IPS DF 4.7 (cell line): ENCODE results near the gene RILP.

Experiments
- DNase-seq: peaks from one replicate; pipeline ENCODE4 v3.0.0-alpha.2; 2013; ENCODE audit warnings: low spot score; ENCODE audit errors: extremely low read depth

RILP gene

DNA sequence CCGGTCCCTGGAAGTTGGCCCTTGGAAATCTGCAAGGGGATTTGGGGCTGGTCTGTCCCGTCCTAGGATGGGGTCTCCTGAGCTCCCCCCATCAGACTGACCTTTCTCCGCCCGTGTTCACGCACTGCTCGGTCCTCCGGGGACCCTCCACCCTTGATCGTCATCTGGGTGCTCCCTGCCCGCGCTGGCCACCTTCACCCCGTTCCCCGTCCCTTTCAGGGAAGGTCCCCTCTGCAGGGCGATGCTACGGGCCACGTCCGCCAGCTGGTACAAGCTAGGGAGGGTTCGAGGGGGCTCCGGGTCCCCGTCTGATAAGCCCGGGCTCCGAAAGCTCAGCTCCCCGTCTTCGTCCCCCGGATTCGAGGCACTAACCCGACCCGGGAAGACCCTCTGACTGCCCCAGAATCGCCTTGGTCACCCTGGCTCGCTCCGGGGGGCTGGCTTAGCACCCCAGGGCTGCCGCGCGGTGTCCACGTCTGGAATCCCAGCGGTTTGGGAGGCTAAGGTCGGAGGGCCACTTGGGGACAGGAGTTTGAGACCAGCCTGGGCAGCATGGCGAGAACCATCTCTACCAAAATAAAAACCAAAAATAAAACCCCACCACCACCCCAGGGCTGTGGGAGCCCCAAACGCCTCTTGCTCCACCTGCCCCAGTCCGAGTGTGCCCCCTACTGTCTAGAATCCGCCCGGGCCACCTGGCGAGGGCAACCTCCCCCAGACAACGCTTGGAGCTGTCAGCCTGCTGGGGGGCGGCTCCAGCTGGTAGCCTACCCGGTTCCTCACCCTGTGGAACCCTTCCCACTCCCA is 20.0 kb downstream of the RILP start:
- no peak for DNase-seq

DNA sequence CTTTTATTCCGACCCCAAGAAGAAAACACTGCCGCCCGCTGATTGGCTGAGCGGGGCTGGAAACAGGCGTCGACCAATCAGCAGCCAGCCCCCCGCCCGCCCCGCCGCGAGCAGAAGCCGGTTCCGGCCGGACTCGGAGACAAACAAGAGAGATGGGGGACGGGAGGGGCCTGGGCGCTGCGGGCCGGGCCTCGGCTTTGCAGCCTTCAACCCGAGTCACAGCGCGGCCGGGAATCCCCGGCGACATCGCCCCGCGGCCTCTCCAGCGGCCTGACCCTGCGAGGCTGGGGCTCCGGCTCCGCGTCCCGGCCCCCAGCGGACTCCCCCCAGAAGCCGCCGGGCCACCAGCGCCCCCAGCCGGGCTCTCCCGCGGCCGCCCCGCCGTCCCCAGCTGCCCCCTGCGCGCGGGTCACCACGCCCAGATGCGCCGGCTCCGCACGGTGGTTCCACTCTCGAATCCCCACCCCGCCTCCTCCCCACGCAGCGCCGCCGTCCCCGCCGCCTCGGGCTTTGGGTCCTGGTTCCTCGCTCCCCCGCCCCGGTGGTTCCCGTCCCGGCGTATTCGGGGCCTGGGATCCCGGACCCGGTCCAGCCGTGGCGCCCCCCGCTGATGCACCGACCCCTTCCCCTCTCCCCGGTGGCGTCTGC is 20.7 kb downstream of the RILP start:
- DNase-seq: no peak

DNA sequence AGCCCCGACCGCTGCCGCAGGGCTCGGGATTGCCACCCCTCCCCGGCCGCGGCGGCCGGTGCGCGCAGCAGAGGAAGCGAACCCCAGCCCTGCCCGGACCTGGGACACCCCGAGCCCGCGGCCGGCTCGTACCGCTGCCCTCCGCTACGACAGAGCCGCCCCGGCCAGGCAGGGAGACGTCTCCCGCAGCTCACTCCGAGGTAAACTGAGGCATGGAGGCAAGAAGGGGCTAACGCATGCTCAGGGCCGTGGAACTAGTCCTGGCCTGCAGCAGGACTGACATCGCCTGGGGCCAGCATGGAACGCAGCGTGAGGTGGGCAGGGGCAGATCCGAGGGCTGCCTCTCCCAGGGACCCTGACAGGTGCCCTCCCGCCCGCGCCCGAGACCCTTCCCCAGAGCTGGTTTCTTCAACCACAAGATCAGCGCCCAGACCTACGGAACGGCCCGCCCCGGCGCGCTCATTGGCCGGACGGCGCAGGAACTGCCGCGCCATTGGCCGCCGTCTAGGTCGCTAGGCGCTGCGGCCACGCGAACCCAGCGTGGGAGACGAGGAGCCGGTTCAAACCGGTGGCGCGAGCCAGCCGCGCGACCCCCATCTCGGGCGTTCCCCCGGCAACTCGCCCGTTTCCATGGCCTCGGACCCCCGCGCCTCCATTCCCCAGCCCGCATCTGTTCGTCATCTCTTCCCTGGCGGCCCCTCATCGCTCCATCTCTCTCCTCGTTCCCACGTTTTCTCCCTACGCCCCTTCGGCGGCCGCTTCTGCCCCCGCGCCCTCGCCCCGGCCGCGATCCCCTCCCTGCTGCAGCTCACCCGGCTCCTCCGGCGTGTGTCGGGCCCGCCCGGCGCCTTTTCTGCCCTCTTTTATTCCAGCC is 21.4 kb downstream of the RILP start, which contains the start of gene SLC43A2:
Gene SLC43A2 (minus strand): TSS at position 853 of the 874 bp plus-strand sequence. CDS start 960 bp downstream, outside the sequence.
- DNase-seq: no peak

DNA sequence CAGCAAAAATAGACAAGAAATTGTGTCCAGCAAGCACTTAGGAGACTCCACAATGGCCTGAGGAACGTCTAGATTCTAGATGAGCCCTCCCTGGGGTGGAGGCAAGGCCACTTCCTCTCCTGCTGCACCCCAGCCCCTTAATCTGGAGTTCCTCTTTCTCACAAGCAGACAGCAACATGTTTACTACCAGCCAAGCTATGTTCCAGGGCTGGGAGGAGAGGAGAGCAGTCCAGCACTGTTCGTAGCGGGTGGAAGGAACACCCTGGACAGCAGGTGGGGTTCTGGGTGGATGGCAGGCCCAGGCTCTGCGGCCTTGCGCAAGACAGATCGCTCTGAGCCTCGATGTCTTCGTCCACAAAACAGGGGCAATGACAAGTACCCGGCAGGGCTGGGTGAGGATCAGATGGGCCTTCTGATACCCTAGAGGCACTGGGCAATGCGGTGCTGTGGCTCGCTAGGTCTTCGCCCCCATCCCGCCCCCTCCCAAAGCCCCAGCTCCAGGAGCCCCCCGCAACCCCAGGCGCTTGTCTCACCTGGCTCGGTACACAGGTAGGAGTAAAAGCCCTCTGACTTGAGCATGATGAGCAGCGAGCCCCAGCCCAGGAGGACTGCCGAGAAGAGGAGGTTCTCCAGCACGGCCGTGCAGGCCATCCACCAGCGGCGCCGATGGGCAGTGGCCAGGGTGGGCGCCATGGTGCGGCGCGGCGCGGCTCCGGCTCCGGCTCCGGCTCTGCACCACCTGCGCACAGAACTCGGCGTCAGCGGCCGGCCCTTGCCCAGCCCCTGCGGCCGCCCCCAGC is 22.3 kb downstream of the RILP start:
- no peak for DNase-seq

DNA sequence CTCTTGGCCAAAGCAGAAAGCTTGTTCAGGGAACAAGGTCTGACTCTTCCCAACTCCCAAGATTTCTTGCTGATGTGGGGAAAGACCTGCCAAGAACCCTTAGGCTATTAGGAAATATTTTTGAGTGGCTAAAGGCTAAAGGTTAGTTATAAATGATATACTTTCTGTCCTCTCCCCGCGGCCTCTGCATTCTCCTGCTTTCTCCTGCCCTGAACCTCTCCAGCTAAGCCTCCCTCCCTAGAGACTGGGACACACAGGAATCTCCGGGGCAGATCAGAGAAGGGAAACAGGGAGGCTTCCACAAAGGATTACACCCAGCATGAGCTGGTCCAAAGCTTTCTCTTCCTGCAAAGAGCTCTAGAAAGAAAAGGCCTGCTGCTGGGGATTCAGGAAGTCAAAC is 23.3 kb downstream of the RILP start:
- no peak for DNase-seq

DNA sequence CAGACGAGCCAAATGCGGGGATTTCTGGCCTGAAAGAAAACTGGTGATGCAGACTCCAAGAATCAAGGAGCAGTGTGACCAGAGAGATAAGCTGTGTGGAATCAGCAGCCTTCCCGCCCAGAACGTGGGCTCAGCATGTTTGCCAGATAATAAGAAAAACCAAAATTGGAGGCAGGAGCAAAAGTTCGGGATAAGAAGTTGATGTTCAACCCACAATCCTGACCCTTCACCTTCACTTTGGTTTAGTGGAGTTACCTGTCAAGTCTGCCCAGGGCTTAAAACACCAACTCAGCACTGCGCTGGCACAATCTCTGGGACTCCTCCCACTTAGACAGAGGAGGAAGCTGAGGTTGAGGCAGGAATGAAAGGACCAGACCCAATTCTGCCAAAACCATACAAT is 24.1 kb downstream of the RILP start:
- DNase-seq: no peak

DNA sequence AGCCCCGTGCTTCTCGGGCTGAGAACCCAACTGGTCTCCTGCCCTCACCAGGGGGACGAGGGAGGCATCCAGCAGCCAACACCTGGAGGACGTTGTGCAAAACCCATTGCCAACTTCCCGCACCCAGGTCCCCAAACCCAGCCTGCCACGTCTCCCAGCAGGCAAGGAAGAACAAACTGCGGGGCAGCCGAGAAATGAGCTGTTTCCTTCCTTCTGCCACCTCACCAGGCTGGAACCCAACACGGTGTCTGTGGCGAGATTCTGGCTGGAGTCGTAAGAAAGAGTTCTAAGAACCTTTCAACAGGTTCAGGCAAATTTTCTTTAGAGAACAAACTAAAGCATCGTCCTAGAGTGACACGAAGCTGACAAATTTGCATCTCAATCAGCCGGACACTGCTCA is 24.6 kb downstream of the RILP start:
- no peak for DNase-seq

DNA sequence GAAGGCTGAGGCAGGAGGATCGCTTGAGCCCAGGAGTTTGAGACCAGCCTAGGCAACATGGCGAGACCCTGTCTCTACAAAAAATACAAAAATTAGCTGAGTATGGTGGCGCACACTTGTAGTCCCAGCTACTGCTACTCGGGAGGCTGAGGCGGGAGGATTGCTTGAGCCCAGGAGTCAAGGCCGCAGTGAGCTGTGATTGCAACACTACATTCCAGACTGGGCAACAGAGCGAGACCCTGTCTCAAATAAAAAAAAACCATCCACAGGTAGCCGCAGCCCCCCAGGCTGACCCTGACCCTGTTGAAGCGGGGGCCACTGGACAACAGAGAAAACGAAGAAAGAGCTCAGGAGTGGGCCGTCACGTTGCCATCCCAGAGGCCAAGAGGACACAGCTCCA is 25.0 kb downstream of the RILP start:
- DNase-seq: no peak

DNA sequence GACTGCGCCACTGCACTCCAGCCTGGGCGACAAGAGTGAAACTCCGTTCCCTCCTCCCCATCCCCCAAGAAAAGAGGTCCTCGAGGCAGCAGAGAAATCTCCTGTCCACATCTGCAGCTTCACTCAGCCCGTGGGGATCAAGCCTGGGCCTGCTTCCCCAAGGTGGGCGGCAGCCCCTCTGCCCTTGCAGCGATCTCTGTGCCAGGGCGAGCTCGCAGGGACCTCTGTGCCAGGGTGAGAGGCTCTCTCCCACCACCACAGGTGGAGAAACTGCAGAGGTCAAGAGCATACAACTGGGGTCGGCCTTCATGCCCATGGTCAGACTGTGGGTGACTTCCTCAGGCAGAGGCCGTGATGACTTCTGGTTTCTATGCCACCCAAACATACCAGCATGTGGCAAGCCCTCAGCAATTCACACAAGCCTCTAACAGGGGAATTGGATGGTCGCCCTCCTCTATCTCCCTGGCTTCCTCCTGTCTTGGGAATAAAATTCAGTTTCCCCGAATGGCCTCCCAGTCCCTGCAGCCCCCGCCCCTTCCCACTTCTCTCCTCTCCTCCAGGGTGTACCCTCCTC is 26.5 kb downstream of the RILP start:
- DNase-seq: no peak

DNA sequence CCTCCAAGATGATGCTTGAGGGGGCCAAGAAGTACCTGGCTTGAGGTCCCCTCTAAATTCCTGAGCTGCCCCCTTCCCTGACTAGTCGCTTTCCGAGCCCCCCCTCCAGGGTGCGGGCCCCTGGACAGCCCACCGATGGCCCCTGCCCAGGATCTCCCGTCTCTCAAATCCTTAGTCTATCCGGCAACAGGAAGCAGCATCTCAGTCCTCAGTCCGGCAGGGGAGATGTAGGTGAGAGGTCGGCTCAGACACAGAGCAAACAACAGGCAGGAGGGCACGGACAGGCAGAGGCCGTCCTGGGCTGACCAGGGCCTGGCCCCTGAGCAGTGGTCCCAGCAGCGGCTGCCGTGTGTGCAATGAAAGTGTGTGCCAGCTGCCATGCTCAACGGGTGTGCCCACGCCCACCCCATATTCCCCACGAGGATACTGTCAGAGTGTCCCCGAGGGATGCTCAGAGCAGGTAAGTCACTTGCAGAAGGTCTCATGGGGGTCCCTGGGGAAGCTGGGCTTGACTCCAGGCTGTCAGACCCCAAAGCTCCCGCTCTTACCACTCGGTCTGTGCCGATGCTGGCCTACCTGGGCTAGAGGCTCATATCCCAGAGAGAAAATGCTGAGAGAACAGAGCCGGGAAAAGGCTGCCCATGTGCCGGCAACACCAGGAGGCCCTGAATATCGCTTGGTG is 28.3 kb downstream of the RILP start:
- DNase-seq: no peak

DNA sequence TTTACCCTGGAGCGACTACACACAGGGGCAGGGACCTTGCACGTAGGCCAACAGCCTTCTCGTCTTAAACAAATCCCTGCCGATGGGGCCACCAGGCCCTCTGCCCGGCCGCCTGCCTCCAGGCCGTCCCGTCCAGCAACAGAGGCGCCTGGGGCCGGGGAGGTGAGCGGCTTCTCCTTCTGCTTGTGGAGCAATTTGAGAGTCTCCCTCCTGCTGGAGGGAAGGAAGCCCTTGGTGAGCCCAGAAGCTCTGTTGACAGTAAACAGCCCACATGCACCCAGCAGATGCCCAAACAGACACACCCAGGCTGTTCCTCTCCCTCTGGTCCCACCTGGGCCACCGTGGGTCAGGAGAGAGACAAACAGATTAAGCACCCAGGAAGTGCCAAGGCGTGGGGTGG is 29.2 kb downstream of the RILP start:
- no peak for DNase-seq

DNA sequence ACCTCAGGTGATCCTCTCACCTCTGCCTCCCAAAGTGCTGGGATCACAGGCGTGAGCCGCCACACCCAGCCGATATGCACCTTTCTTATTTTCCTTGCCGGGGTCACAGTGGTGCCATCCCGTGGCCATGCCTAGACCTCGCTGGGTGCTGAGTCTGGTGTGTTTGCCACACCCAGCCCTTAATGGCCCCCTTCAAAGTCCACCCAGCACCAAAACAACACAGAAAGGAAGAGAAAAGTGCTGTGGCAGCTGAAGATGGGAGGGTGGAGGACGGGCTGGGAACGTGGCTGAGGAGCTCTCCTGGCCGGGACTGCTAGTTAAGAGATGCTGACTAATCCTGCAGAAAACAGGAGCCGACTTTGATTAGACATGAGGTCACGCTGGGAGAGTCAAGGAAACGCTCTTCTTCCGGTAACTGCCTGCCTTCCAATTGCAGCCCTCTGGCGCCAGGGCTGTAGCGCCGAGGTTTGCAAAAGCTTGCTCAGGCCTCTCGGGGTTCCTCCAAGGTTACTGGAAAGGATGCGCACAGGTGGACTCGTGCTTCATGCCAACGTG is 32.0 kb downstream of the RILP start:
- DNase-seq: no peak

DNA sequence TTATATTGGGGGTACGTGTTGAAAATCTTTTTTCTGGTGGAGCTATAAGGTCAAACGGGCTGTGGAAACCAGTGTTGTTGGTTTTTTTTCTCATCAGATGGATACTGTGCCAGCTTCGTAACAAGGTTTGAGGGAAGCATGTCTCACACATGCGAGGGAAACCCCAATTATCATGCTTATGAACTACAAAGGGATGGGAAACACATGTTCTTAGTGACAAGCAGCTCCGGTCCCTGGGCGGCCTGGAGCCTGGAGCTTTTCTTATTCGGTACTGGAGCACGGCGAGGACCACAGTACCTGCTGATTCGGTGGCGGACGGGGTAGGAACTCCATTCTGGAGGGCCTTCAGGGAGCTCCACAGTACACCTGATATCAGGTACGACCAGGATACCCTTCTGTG is 33.6 kb downstream of the RILP start:
- DNase-seq: no peak

DNA sequence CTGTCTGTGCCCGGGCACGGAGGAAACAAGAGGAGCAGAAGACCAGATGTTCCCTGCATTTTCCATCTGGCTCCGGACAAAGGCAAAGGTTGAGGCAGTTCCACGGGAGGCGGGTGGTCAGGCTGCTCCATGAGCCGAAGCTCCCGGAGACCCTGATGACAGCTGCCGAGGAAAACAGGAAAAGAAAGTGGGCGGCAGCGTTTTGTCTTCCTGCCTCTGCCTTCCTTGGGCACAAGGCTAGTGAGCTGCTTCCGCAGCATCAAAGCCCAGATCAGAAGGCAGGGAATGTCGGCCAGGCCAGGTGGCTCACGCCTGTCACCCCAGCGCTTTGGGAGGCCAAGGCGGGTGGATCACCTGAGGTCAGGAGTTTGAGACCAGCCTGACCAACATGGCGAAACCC is 37.3 kb downstream of the RILP start:
- no peak for DNase-seq

DNA sequence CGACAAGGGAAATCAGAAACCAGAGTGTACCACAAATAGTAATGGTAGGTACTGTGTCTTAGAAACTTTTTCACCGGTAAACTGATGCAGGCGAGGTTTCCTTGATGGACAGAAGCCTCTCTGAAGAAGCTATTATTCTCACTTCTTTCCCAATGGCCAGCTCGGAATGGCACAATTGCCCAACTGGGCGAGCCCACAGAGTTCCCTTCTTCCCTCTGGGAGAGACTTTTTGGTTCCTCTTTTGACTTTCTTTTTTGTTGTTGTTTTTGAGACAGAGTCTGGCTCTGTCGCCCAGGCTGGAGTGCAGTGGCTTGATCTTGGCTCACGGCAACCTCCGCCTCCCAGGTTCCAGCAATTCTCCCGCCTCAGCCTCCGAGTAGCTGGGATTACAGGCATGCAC is 38.0 kb downstream of the RILP start:
- no peak for DNase-seq

DNA sequence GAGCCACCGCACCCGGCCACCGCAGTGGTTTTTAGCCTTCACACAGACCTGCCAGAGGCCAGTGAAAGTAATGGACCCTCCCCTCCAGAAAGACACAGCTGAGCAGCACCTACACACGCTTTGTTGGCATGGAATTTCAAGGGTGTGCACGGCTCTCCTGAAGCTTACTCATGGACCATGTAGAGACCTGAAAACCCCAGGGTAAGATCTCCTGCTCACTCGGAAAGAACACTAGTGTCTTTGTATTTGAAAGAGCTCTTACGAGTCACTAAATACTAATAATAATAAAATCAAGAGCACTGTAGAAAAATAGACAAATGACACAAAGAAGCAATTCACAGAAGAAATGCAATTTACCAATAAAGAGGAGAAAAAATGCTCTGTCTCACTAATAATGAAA is 41.0 kb downstream of the RILP start:
- DNase-seq: no peak

DNA sequence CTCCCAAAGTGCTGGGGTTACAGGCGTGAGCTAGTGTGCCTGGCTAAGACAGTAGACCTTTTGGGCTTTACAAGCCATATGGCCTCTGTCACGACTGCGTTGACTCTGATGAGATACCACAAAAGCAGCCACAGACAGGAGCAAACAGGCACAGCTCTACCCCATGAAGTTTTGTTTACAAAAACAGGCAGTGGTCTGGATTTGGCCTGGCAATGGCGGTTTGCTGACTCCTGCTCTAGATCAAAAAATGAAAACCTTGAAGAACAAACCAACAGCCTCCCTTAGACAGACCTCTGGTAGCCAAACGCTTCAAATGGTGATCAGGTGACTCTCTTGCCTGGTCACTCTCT is 41.7 kb downstream of the RILP start:
- no peak for DNase-seq

DNA sequence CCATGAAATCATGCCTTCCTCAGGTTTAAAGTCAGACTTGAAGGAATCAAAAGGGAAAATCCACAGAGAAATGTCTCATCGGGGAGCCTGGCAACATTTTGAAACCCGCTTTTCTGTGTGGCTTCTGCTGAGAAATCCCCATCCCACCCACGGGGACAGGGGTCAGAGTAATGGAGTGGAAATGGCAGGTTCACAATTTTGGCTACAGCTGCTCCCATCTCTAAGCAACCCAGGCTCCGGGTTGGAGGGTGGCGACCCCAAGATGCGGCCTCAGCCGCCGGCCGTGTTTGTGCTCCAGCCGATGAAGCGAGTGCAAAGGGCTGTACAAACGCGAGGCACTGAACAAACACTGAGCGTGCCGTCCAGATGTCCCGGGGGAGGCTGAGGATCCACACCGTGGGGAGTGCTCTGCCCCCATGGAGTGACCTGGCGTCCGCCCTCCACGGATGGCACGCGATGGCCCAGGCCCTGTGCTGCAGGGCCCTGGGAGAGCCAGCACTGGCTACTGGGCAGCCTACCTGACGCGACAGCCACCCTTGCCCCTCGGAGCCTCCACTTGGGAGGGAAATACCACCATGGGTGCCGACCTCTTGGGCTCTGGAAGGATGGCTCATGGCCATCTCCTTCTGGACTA is 43.2 kb downstream of the RILP start:
- no peak for DNase-seq

DNA sequence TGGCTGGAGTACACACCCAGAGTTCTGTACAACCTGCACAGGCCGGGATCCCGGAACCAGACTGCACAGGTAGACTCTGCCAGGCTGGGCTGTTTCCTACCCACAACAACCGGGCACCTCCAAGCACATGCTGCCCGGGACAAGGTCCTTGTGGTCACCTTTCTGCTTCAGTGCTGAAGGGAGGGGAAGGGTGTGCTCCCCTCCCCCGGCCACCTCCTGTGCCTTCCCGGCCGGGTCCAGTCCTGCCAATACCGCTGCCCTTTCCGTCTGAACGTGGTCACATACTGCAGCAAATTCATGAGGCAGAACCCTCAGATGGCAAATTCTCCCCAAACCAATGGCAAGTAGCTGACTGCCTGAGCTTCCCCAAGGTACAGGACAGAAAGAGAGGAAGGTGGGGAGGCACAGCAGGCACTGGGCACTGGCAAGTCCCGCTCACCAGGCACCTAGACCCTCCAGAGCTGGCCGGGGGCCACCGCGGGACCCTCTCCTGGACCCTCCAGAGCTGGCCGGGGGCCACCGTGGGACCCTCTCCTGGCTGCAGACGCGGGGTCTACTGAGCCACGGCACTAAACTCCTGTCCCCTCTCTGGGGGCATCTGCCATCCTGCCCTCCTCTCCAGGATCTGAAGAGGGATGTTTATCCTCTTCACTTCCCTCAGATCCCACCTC is 43.9 kb downstream of the RILP start:
- DNase-seq: no peak
